Measurements from ENCODE around the gene GAS6. TPM values are rescaled to one million over a fixed set of nuclear protein-coding genes. Genes with fewer than 3 reads are reported as not detected.

Gene GAS6
- total RNA-seq, 3 donors from 2014 or later: 101 to 168 (median 113) TPM

GRCh38 chr13:113846636-113847318, 17.1 kb downstream of the GAS6 start:
- ATAC-seq (no peak), DNase-seq (peak in 2 of 3 donors; percentile 29 to 55)
- Histone ChIP-seq H3K9me3 (no peaks in the 10 kb centered on the region), H3K4me3 (no peak overlapping the region), H3K4me1 (ENCODE audit: low read depth) (peaks cover 17% of the 10 kb centered on the region), H3K36me3 (ENCODE audit: low read depth) (no peaks in the 10 kb centered on the region)
- intact Hi-C loops (cut with DNase I, micrococcal nuclease): no loop called here
- TF ChIP-seq CTCF (IDR thresholded peaks at IDR 0.05): no peak

GRCh38 chr13:113845723-113846635, 17.9 kb downstream of the GAS6 start:
- H3K36me3 ChIP-seq (ENCODE audit: low read depth): no peaks in the 10 kb centered on the region
- DNase-seq: peak in 2 of 3 donors; percentile 20 to 40
- TF ChIP-seq CTCF (IDR thresholded peaks at IDR 0.05): no peak
- peaks cover 17% of the 10 kb centered on the region for H3K4me1 ChIP-seq (ENCODE audit: low read depth)
- no peaks in the 10 kb centered on the region for H3K9me3 ChIP-seq
- H3K4me3 ChIP-seq: no peak overlapping the region
- no peak for ATAC-seq
- intact Hi-C loops (cut with DNase I, micrococcal nuclease): no loop called here

- Histone ChIP-seq H3K9me3 (no peaks in the 10 kb centered on the region), H3K4me1 (ENCODE audit: low read depth) (peaks cover 23% of the 10 kb centered on the region), H3K36me3 (ENCODE audit: low read depth) (no peaks in the 10 kb centered on the region), H3K4me3 (no peak overlapping the region)
- DNase-seq (peak in 2 of 3 donors; percentile 20 to 40), ATAC-seq (no peak)
- intact Hi-C loops (cut with DNase I, micrococcal nuclease): no loop called here
- TF ChIP-seq CTCF (IDR thresholded peaks at IDR 0.05): no peak
Measured at GRCh38 chr13:113845055-113845454, 18.8 kb downstream of the GAS6 start.

GRCh38 chr13:113843864-113844556, 19.9 kb downstream of the GAS6 start:
- intact Hi-C loops (cut with DNase I, micrococcal nuclease): no loop called here
- TF ChIP-seq CTCF (IDR thresholded peaks at IDR 0.05): no peak
- DNase-seq (peak in 2 of 3 donors; percentile 15 to 41), ATAC-seq (no peak)
- Histone ChIP-seq H3K4me1 (ENCODE audit: low read depth) (peaks cover 23% of the 10 kb centered on the region), H3K36me3 (ENCODE audit: low read depth) (no peaks in the 10 kb centered on the region), H3K4me3 (no peak overlapping the region), H3K9me3 (no peaks in the 10 kb centered on the region)

- H3K36me3 ChIP-seq (ENCODE audit: low read depth): no peaks in the 10 kb centered on the region
- intact Hi-C loops (cut with DNase I, micrococcal nuclease): no loop called here
- no peaks in the 10 kb centered on the region for H3K9me3 ChIP-seq
- no peak overlapping the region for H3K4me3 ChIP-seq
- peaks cover 22% of the 10 kb centered on the region for H3K4me1 ChIP-seq (ENCODE audit: low read depth)
- ATAC-seq: no peak
- TF ChIP-seq CTCF (IDR thresholded peaks at IDR 0.05): no peak
- DNase-seq: peak in 2 of 3 donors; percentile 31 to 49
Measured at GRCh38 chr13:113843063-113843654, 20.7 kb downstream of the GAS6 start.
